Natural killer cell (primary cell): ENCODE data around the gene MESP2. TPM values are rescaled to one million over a fixed set of nuclear protein-coding genes. Genes with fewer than 3 reads are reported as not detected.
A peak's percentile ranks its signal among the peaks of the same experiment; 100 is the strongest.

ENCODE experiments used
- ATAC-seq, 3 donors: fragments of 150-1000 bp in 2 of 3; fragments of 200-7000 bp in 1 of 3; cut with Tn5 transposase; 1 replicate in 1 of 3; 2 replicates in 2 of 3; pipeline ENCODE4 v1.10.0; 2021; ENCODE audit warnings: mild to moderate bottlenecking in 2 of 3, moderate library complexity in 2 of 3
- DNase-seq, 2 donors: peaks; one replicate each; pipeline versions ENCODE4 v3.0.0 to v3.0.0-alpha.2; 2013 to 2021; ENCODE audit warnings: mixed read lengths in 1 of 2
- H3K27ac ChIP-seq: one replicate; pipeline ENCODE4 v1.5.1; 2013; ENCODE audit warnings: mild to moderate bottlenecking, low read length
- H3K27me3 ChIP-seq: one replicate; pipeline ENCODE4 v1.6.1; 2013; ENCODE audit warnings: low read length; ENCODE audit not compliant: control insufficient read depth, insufficient read depth
- H3K36me3 ChIP-seq: one replicate; pipeline ENCODE4 v1.6.1; 2013; ENCODE audit warnings: low read length; ENCODE audit not compliant: control insufficient read depth, insufficient read depth
- H3K4me1 ChIP-seq: one replicate; pipeline ENCODE4 v1.6.1; 2013; ENCODE audit warnings: low read length; ENCODE audit not compliant: control insufficient read depth, insufficient read depth
- H3K4me3 ChIP-seq: one replicate; pipeline ENCODE4 v1.5.1; 2013; ENCODE audit warnings: low read length
- H3K9me3 ChIP-seq: one replicate; pipeline ENCODE4 v1.6.1; 2013; ENCODE audit warnings: low read length; ENCODE audit not compliant: control insufficient read depth, insufficient read depth
- H3K27ac Mint-ChIP-seq, 2 donors: one replicate each; pipeline ENCODE4 v1.8.0; 2022; ENCODE audit warnings: mild to moderate bottlenecking in 2 of 2, mixed read lengths in 2 of 2, moderate library complexity in 1 of 2
- H3K27me3 Mint-ChIP-seq, 2 donors: one replicate each; pipeline ENCODE4 v1.8.0; 2022; ENCODE audit warnings: low read depth in 2 of 2, mixed read lengths in 2 of 2
- H3K36me3 Mint-ChIP-seq: one replicate; pipeline ENCODE4 v1.8.0; 2022; ENCODE audit warnings: mixed read lengths
- H3K4me1 Mint-ChIP-seq, 2 donors: one replicate each; pipeline ENCODE4 v1.8.0; 2022; ENCODE audit warnings: mixed read lengths in 2 of 2
- H3K4me3 Mint-ChIP-seq: one replicate; pipeline ENCODE4 v1.8.0; 2022; ENCODE audit warnings: mild to moderate bottlenecking, moderate library complexity, mixed read lengths
- H3K9me3 Mint-ChIP-seq, 2 donors: one replicate each; pipeline ENCODE4 v1.8.0; 2022; ENCODE audit warnings: mixed read lengths in 2 of 2
- CTCF ChIP-seq: fragments of 200-600 bp; IDR thresholded peaks from one replicate; pipeline ENCODE4 v1.8.0; 2022; ENCODE audit warnings: antibody characterized with exemption
- WGBS: methylation state at CpG from one replicate; pipeline ENCODE4 v1.1.7; 2013; ENCODE audit warnings: missing lambda C conversion rate; ENCODE audit not compliant: insufficient coverage; 5-methylcytosine and 5-hydroxymethylcytosine counted together
- intact Hi-C: fragments of 100-400 bp; cut with micrococcal nuclease; formaldehyde crosslinking; loops from one replicate; pipeline ENCODE4 v1.14.2; 2022
- total RNA-seq, 4 donors: library from RNA; stranded (reverse); fragments of 120-200 nt in 1 of 4; gene quantifications; one replicate each; pipeline versions ENCODE4 v1.2.3 to v1.2.4, GENCODE V29; 2013 to 2022

MESP2 gene
- total RNA-seq, 3 donors from 2014 or later (not counting 1 experiment from before 2014, with no cell fraction given) = not detected

GRCh38 chr15:89772932-89773583, 3.1 kb upstream of the MESP2 start:
- Histone ChIP-seq H3K27ac (no peak overlapping the region), H3K27me3 (peaks cover 4% of the 10 kb centered on the region), H3K4me1 (peaks cover 13% of the 10 kb centered on the region), H3K9me3 (no peaks in the 10 kb centered on the region), H3K4me3 (no peak overlapping the region), H3K36me3 (no peaks in the 10 kb centered on the region)
- DNase-seq (no peak), ATAC-seq (no peak)
- H3K4me1 Mint-ChIP-seq = no peaks in the 10 kb centered on the region
- H3K9me3 Mint-ChIP-seq = no peaks in the 10 kb centered on the region
- H3K4me3 Mint-ChIP-seq = no peak overlapping the region
- no peak overlapping the region for H3K27ac Mint-ChIP-seq
- H3K27me3 Mint-ChIP-seq = no peaks in the 10 kb centered on the region
- 97% methylated on average over 2 of the region's 3 CpGs for WGBS
- intact Hi-C loops = no loop called here
- TF ChIP-seq CTCF = no peak
- no peaks in the 10 kb centered on the region for H3K36me3 Mint-ChIP-seq

GRCh38 chr15:89774492-89774891, 1.6 kb upstream of the MESP2 start:
- DNase-seq = no peak
- H3K9me3 Mint-ChIP-seq = no peaks in the 10 kb centered on the region
- H3K36me3 ChIP-seq = no peaks in the 10 kb centered on the region
- H3K27me3 Mint-ChIP-seq = peaks cover 0 to 2% of the 10 kb centered on the region in 2 donors
- peaks cover 13% of the 10 kb centered on the region for H3K4me1 ChIP-seq
- H3K4me1 Mint-ChIP-seq = no peaks in the 10 kb centered on the region
- H3K27ac Mint-ChIP-seq = no peak overlapping the region
- ATAC-seq = no peak
- 95% methylated on average over 5 of the region's 5 CpGs for WGBS
- H3K4me3 ChIP-seq = no peak overlapping the region
- H3K9me3 ChIP-seq = no peaks in the 10 kb centered on the region
- no peak overlapping the region for H3K27ac ChIP-seq
- intact Hi-C loops = no loop called here
- H3K36me3 Mint-ChIP-seq = no peaks in the 10 kb centered on the region
- no peak for TF ChIP-seq CTCF
- H3K4me3 Mint-ChIP-seq = no peak overlapping the region
- peaks cover 4% of the 10 kb centered on the region for H3K27me3 ChIP-seq

- H3K27me3 ChIP-seq = peaks cover 4% of the 10 kb centered on the region
- ATAC-seq = no peak
- no peaks in the 10 kb centered on the region for H3K9me3 Mint-ChIP-seq
- H3K27me3 Mint-ChIP-seq = peaks cover 6 to 9% of the 10 kb centered on the region in 2 donors
- intact Hi-C loops = no loop called here
- H3K36me3 ChIP-seq = no peaks in the 10 kb centered on the region
- no peak for DNase-seq
- no peak overlapping the region for H3K27ac Mint-ChIP-seq
- no peak overlapping the region for H3K4me3 ChIP-seq
- H3K4me1 ChIP-seq = peaks cover 19% of the 10 kb centered on the region
- 67% methylated on average over 14 of the region's 14 CpGs for WGBS
- no peak for TF ChIP-seq CTCF
- H3K9me3 ChIP-seq = no peaks in the 10 kb centered on the region
- no peak overlapping the region for H3K27ac ChIP-seq
- H3K36me3 Mint-ChIP-seq = no peaks in the 10 kb centered on the region
- no peaks in the 10 kb centered on the region for H3K4me1 Mint-ChIP-seq
- H3K4me3 Mint-ChIP-seq = peak overlapping the region; percentile 31
Observed at GRCh38 chr15:89775815-89776214, 317 bp upstream of the MESP2 start.
